ENCODE data around the gene SUN2. TPM values are rescaled to one million over a fixed set of nuclear protein-coding genes. Genes with fewer than 3 reads are reported as not detected.

The SUN2 gene
- total RNA-seq, 1 donor from 2014 or later = 51.6 TPM

DNA sequence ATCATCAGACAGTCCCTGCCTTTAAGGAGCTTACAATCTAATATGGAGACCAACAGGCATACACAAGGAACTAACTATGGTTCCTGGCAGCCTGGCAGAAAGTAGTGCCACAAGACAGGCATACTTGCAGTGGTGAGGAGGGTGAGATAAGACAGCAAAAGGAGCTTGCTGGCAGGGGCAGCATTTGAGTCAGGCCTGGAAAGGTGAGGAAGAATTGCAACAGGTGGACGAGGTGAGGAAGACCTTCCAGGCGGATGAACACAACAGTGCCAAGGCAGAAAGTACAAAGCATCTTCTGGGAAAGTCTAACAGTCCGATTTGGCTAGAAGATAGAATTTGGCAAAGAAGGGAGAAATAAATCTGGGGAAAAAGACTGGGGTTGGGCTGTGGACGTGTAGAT lies 33.8 kb upstream of the SUN2 start:
- peak; percentile 55 for FAIRE-seq
- DNase-seq (ENCODE audit: low read depth) = no peak
- H3K4me3 ChIP-seq (ENCODE audit: low read depth, low read length) = no peak overlapping the region
- TF ChIP-seq, protein P1, sequence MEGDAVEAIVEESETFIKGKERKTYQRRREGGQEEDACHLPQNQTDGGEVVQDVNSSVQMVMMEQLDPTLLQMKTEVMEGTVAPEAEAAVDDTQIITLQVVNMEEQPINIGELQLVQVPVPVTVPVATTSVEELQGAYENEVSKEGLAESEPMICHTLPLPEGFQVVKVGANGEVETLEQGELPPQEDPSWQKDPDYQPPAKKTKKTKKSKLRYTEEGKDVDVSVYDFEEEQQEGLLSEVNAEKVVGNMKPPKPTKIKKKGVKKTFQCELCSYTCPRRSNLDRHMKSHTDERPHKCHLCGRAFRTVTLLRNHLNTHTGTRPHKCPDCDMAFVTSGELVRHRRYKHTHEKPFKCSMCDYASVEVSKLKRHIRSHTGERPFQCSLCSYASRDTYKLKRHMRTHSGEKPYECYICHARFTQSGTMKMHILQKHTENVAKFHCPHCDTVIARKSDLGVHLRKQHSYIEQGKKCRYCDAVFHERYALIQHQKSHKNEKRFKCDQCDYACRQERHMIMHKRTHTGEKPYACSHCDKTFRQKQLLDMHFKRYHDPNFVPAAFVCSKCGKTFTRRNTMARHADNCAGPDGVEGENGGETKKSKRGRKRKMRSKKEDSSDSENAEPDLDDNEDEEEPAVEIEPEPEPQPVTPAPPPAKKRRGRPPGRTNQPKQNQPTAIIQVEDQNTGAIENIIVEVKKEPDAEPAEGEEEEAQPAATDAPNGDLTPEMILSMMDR (IDR thresholded peaks at IDR 0.05; ENCODE audit: insufficient read depth, low read length, severe bottlenecking) = no peak
- H3K36me3 ChIP-seq (ENCODE audit: control insufficient read depth, insufficient read depth, low read length) = peaks cover 2% of the 10 kb centered on the region
- H3K27me3 ChIP-seq (ENCODE audit: control insufficient read depth, insufficient read depth, low read length) = no peaks in the 10 kb centered on the region

DNA sequence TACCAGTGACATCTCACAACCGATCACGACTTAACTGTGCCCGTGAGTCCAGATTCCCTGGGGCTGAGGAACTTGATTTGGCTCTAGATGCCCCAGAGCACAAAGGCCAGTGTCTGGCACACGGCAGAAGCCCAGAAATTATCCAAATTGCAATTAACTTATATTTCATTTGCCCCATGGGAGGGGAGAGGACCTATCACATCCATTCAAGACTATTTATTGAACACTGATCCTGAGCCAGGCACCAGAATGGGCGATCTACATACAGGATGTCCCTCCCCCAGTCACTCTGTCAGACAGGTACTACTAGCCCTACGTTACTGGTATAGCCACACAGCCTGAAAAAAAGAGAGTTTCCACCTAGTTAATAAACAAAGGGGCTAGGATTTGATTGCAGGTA lies 33.0 kb upstream of the SUN2 start:
- no peak for DNase-seq (ENCODE audit: low read depth)
- TF ChIP-seq, protein P1 (IDR thresholded peaks at IDR 0.05; ENCODE audit: insufficient read depth, low read length, severe bottlenecking) = no peak
- Histone ChIP-seq H3K27me3 (ENCODE audit: control insufficient read depth, insufficient read depth, low read length) (no peaks in the 10 kb centered on the region), H3K36me3 (ENCODE audit: control insufficient read depth, insufficient read depth, low read length) (peaks cover 2% of the 10 kb centered on the region), H3K4me3 (ENCODE audit: low read depth, low read length) (no peak overlapping the region)
- no peak for FAIRE-seq

DNA sequence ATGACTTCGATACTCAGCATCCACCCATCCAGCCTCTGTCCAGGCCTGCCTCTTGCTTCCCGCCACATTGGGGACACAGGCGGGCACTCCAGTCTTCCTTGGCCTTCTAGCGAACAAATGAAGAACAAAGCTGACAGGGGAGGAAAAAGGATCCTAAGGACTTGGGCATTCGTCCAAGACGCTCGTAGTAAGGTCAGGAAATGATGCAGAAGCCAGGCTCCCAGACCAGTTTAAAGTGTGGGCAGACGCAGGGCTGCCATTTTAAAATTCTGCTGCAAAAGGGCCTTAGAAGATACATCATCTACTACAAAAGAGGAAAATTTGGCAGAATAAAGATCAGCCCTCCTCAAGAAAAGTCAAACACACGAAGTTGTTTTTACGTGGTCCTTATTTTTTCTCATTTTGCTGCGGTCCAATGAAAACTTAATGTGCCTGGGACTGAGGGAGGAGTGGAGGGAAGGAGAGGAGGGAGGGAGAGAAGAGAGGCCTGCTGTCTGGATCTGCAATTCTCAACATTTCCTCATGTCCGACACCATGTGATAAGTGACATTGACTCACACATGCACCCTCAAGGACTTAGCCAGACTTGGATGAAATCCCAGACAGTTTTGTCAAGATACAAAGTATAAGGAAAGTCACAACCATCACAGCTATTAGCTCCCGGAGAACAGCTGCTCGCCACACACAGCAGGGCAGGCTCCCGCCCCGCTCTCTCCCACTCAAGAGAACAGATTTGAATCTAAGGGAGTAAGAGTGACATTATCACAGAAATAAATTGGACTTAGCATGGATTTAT lies 32.4 kb upstream of the SUN2 start:
- DNase-seq (ENCODE audit: low read depth) (peak; percentile 64), FAIRE-seq (peak; percentile 83)
- peaks cover 2% of the 10 kb centered on the region for H3K36me3 ChIP-seq (ENCODE audit: control insufficient read depth, insufficient read depth, low read length)
- H3K4me3 ChIP-seq (ENCODE audit: low read depth, low read length) = no peak overlapping the region
- no peaks in the 10 kb centered on the region for H3K27me3 ChIP-seq (ENCODE audit: control insufficient read depth, insufficient read depth, low read length)
- TF ChIP-seq, protein P1 (IDR thresholded peaks at IDR 0.05; ENCODE audit: insufficient read depth, low read length, severe bottlenecking) = no peak

DNA sequence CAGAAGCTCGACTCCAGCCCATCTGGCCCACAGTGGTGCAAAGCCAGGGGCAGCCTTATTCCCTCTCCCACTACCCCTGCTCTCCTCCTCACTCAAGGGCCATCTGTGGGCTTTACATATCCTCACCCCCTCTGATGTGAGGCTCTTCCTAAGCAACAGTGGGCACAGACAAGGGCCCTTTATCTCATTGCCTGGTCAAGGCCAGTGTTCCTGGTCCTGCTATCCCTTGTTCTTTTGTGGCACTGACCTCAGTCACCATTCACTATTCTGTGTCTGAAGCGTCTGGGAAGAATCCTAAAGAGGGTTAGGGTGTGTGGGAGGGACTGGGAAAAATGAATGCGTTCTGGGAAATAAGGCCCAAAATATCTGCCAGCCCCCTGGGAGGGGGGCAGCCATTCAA lies 30.8 kb upstream of the SUN2 start:
- Histone ChIP-seq H3K27me3 (ENCODE audit: control insufficient read depth, insufficient read depth, low read length) (no peaks in the 10 kb centered on the region), H3K4me3 (ENCODE audit: low read depth, low read length) (no peak overlapping the region), H3K36me3 (ENCODE audit: control insufficient read depth, insufficient read depth, low read length) (peaks cover 3% of the 10 kb centered on the region)
- no peak for FAIRE-seq
- DNase-seq (ENCODE audit: low read depth) = no peak
- TF ChIP-seq, protein P1 (IDR thresholded peaks at IDR 0.05; ENCODE audit: insufficient read depth, low read length, severe bottlenecking) = no peak

DNA sequence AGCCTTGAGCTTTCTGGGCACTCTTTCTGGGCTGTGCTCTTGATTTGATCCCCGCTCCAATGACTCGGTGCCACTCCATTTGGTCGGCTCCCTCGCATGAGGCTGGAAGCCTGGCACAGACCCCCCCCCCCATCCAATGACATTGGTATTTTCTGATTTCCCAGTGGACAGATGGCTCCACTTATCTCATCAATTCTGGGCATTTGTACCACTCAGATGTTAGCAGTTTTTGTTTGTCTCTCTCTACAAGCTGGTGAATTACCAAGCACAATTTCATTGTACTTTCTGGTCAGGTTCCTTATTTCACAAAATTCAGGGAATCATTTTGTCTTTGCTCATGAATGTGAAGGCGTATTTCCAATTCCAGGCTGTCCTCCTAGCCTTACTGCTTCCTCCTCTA lies 29.1 kb upstream of the SUN2 start:
- Histone ChIP-seq H3K4me3 (ENCODE audit: low read depth, low read length) (no peak overlapping the region), H3K36me3 (ENCODE audit: control insufficient read depth, insufficient read depth, low read length) (peaks cover 4% of the 10 kb centered on the region), H3K27me3 (ENCODE audit: control insufficient read depth, insufficient read depth, low read length) (no peaks in the 10 kb centered on the region)
- DNase-seq (ENCODE audit: low read depth) (no peak), FAIRE-seq (no peak)
- TF ChIP-seq, protein P1 (IDR thresholded peaks at IDR 0.05; ENCODE audit: insufficient read depth, low read length, severe bottlenecking) = no peak

DNA sequence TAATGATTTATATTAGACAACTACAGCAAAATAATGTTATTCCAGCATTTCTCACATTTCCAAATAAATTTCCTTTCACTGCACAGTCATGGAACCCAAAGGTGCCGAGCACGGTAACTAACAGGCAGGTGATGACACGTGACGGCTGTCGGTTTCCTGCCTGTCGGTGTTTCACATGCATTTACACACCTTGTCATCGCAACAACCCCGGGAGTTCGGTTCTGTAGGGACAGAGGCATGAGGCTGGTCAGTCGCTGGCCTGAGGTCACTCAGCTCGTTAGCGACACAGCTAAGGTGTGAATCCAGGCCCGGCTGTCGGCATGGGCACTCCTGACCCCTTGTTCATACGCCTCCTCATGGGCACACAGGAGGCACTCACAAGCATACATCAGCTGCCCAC lies 28.2 kb upstream of the SUN2 start:
- Histone ChIP-seq H3K4me3 (ENCODE audit: low read depth, low read length) (no peak overlapping the region), H3K27me3 (ENCODE audit: control insufficient read depth, insufficient read depth, low read length) (no peaks in the 10 kb centered on the region), H3K36me3 (ENCODE audit: control insufficient read depth, insufficient read depth, low read length) (peaks cover 4% of the 10 kb centered on the region)
- no peak for DNase-seq (ENCODE audit: low read depth)
- FAIRE-seq = no peak
- TF ChIP-seq, protein P1 (IDR thresholded peaks at IDR 0.05; ENCODE audit: insufficient read depth, low read length, severe bottlenecking) = no peak

All from bronchial epithelial cell (primary cell).